DND-41 (cell line): ENCODE measurements around the gene PIK3R2.

Experiments
- ATAC-seq: fragments of 200-7000 bp; cut with Tn5 transposase; 3 replicates; pipeline ENCODE4 v1.9.1; 2021; ENCODE audit warnings: low read depth; ENCODE audit not compliant: insufficient read depth
- DNase-seq: peaks from one replicate; pipeline ENCODE4 v3.0.0-alpha.2; 2020
- H2AFZ ChIP-seq: 2 replicates; pipeline ENCODE4 v1.6.0; 2012; ENCODE audit warnings: low read depth, low read length
- H3K27ac ChIP-seq: 2 replicates; pipeline ENCODE4 v1.5.1; 2012; ENCODE audit warnings: low read length, inconsistent platforms
- H3K27me3 ChIP-seq: fragments of 200-600 bp; sonication (generic); 2 replicates; pipeline ENCODE4 v1.6.0; 2012; ENCODE audit warnings: low read length, mild to moderate bottlenecking, inconsistent platforms; ENCODE audit not compliant: insufficient read depth, poor library complexity
- H3K36me3 ChIP-seq: 2 replicates; pipeline ENCODE4 v1.5.1; 2012; ENCODE audit warnings: low read length, inconsistent platforms; ENCODE audit not compliant: insufficient read depth
- H3K4me1 ChIP-seq: 2 replicates; pipeline ENCODE4 v1.5.1; 2012; ENCODE audit warnings: mild to moderate bottlenecking, low read length; ENCODE audit not compliant: insufficient read depth
- H3K4me2 ChIP-seq: 2 replicates; pipeline ENCODE4 v1.6.0; 2012; ENCODE audit warnings: mild to moderate bottlenecking, moderate library complexity, low read length, inconsistent platforms; ENCODE audit not compliant: insufficient read depth
- H3K4me3 ChIP-seq, 2 experiments: fragments of 200-600 bp in 1 of 2; shearing (Covaris generic) in 1 of 2; 2 replicates each; pipeline ENCODE4 v1.5.1; 2012 to 2016; ENCODE audit warnings: inconsistent platforms in 2 of 2, low read length in 2 of 2, mild to moderate bottlenecking in 2 of 2, low read depth in 1 of 2, moderate library complexity in 1 of 2
- H3K79me2 ChIP-seq: 2 replicates; pipeline ENCODE4 v1.6.0; 2012; ENCODE audit warnings: low read length, inconsistent platforms; ENCODE audit not compliant: insufficient read depth
- H3K9ac ChIP-seq: 2 replicates; pipeline ENCODE4 v1.6.0; 2012; ENCODE audit warnings: low read depth, mild to moderate bottlenecking, inconsistent platforms, low read length, moderate library complexity
- H3K9me3 ChIP-seq: 2 replicates; pipeline ENCODE4 v1.5.1; 2012; ENCODE audit warnings: low read length, moderate library complexity, mild to moderate bottlenecking, inconsistent platforms; ENCODE audit not compliant: insufficient read depth, severe bottlenecking
- H4K20me1 ChIP-seq: 2 replicates; pipeline ENCODE4 v1.6.0; 2012; ENCODE audit warnings: low read length; ENCODE audit not compliant: insufficient read depth
- EZH2 ChIP-seq: IDR thresholded peaks from 3 replicates; pipeline ENCODE4 v1.6.1; 2012; ENCODE audit warnings: borderline replicate concordance, low read depth, mild to moderate bottlenecking, moderate library complexity, low read length, inconsistent platforms; ENCODE audit not compliant: severe bottlenecking
- TF ChIP-seq, protein P1 (sequence below): IDR thresholded peaks from 2 replicates; pipeline ENCODE4 v1.5.1; 2012; ENCODE audit warnings: borderline replicate concordance, low read length, moderate library complexity, mild to moderate bottlenecking; ENCODE audit not compliant: poor library complexity, severe bottlenecking; ENCODE audit errors: extremely low read depth

PIK3R2 gene

DNA sequence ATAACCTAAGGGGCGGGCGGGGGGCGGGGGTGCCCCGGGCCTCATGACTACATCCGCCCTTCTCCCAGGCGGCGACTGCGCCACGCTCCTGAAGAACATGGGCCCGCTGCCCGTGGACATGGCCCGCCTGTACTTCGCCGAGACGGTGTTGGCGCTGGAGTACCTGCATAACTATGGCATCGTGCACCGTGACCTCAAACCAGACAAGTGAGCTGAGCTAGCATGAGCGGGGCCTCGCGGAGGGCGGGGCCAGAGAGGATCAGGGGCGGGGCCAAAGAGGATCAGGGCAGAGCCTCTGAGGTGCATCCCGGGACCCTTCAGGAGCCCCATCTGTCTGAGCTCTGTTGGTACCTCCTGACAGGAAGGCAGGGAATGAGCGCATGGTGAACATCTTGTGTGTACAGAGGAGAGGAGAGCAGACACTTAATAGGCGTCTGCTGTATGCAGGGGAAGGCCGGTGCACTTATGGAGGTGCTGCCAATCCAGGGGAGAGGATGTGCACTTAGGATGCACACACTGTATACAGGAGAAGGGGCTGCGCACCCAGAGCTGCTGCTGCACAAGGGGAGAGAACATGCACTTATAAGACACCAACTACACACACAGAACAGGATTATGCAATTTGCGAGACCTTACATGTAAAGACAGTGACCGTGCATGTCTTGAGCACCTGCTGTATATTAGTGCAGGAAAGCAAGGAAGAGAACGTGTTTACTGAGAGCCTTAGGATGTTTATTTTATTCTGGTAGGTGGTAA lies 20.9 kb upstream of the PIK3R2 start:
- H3K27ac ChIP-seq = no peak overlapping the region
- no peaks in the 10 kb centered on the region for H4K20me1 ChIP-seq
- no peak for TF ChIP-seq EZH2
- TF ChIP-seq, protein P1, sequence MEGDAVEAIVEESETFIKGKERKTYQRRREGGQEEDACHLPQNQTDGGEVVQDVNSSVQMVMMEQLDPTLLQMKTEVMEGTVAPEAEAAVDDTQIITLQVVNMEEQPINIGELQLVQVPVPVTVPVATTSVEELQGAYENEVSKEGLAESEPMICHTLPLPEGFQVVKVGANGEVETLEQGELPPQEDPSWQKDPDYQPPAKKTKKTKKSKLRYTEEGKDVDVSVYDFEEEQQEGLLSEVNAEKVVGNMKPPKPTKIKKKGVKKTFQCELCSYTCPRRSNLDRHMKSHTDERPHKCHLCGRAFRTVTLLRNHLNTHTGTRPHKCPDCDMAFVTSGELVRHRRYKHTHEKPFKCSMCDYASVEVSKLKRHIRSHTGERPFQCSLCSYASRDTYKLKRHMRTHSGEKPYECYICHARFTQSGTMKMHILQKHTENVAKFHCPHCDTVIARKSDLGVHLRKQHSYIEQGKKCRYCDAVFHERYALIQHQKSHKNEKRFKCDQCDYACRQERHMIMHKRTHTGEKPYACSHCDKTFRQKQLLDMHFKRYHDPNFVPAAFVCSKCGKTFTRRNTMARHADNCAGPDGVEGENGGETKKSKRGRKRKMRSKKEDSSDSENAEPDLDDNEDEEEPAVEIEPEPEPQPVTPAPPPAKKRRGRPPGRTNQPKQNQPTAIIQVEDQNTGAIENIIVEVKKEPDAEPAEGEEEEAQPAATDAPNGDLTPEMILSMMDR = no peak
- H3K9me3 ChIP-seq = no peaks in the 10 kb centered on the region
- no peaks in the 10 kb centered on the region; the same call in 1 of the 2 replicates for H3K36me3 ChIP-seq
- no peaks in the 10 kb centered on the region for H3K79me2 ChIP-seq
- no peaks in the 10 kb centered on the region for H3K27me3 ChIP-seq
- no peak overlapping the region for H3K9ac ChIP-seq
- H3K4me2 ChIP-seq = no peak overlapping the region
- ATAC-seq = peak; percentile 54; the same call in 2 of the 3 replicates
- H2AFZ ChIP-seq = no peak overlapping the region
- peak; percentile 39 for DNase-seq
- H3K4me3 ChIP-seq = no peak overlapping the region
- no peaks in the 10 kb centered on the region for H3K4me1 ChIP-seq

DNA sequence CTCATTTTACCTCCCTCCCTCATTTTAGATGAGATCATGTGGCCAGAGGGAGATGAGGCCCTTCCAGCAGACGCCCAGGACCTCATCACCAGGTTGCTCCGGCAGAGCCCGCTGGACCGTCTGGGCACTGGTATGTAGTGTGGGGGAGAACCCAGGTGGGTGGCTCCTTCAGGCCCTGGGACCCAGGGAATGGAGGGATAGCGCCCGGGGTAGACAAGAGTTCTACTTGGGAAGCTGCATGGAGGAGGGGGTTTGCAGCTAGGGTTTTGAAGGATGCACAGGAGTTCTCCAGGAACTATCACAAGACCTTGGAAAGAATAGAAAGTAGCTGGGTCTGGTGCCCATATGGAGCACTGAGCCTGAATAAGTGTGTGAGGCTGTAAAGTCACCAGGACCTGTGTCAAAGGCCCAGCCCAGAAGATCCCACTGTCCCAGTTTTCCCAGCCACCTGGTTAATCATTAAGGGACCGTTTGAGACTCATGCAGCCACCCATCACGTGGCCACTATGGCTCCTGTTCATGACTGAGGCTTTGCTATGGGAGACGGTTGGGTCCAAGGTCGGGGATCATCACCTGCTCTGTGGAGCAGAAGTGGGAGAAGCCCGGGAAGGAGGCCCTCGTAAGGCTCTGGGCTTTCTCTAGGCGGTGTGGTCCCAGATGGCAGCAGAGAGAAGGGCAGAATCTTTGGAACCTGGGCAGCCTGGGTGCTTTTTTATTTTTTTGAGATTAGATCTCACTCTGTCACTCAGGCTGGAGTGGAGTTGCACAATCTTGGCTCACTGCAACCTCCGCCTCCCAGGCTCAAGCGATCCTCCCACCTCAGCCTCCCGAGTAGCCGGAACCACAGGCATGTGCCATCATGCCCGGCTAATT lies 17.0 kb upstream of the PIK3R2 start:
- Histone ChIP-seq H3K36me3 (no peaks in the 10 kb centered on the region), H4K20me1 (no peaks in the 10 kb centered on the region), H3K27me3 (no peaks in the 10 kb centered on the region), H3K4me3 (no peak overlapping the region), H3K4me2 (no peak overlapping the region), H3K79me2 (no peaks in the 10 kb centered on the region), H3K9me3 (no peaks in the 10 kb centered on the region), H3K4me1 (no peaks in the 10 kb centered on the region), H3K27ac (no peak overlapping the region), H2AFZ (no peak overlapping the region), H3K9ac (no peak overlapping the region)
- no peak for ATAC-seq
- no peak for DNase-seq
- TF ChIP-seq EZH2 = no peak
- TF ChIP-seq, protein P1 = no peak

DNA sequence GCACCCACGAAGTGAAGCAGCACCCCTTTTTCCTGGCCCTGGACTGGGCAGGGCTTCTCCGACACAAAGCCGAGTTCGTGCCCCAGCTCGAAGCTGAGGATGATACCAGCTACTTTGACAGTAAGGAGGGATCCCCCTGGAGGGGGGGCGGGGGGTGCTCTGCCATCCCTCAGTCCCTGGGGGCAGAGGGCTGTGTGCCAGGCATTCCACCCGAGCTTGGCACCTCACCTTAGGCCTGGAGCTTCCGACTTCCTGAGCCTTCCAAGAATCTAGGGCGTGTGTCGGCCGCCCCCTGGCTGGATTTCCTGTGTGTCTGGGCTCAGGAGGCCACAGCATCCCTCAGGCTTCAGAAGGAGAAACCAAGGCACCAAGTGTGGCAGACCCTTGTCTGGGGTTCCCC lies 15.7 kb upstream of the PIK3R2 start:
- no peak overlapping the region for H3K4me2 ChIP-seq
- TF ChIP-seq, protein P1 = no peak
- no peak for TF ChIP-seq EZH2

More for the DNA sequence above, 15.7 kb upstream of the PIK3R2 start:
- Histone ChIP-seq H3K27ac (no peak overlapping the region), H2AFZ (no peak overlapping the region), H3K4me3 (no peak overlapping the region), H4K20me1 (no peaks in the 10 kb centered on the region), H3K9me3 (no peaks in the 10 kb centered on the region), H3K79me2 (no peaks in the 10 kb centered on the region), H3K9ac (no peak overlapping the region), H3K36me3 (peaks cover 4% of the 10 kb centered on the region; the same call in 1 of the 2 replicates), H3K4me1 (no peaks in the 10 kb centered on the region), H3K27me3 (no peaks in the 10 kb centered on the region)
- DNase-seq (no peak), ATAC-seq (no peak)
